ENCODE measurements around the gene ZNF425. TPM values are rescaled to one million over a fixed set of nuclear protein-coding genes. Genes with fewer than 3 reads are reported as not detected.

Gene ZNF425
- total and polyA plus RNA-seq, 4 donors = 0.25 to 0.98 (median 0.58) TPM

- H3K9me3 ChIP-seq (ENCODE audit: control insufficient read depth in 4 of 4, low read length in 3 of 4) = no peaks in the 10 kb centered on the region
- peaks cover 1 to 36% (median 20%) of the 10 kb centered on the region in 4 donors for H3K36me3 ChIP-seq (ENCODE audit: control insufficient read depth in 4 of 4, insufficient read depth in 3 of 4, low read depth in 1 of 4, low read length in 3 of 4)
- no peaks in the 10 kb centered on the region for H3K27me3 ChIP-seq (ENCODE audit: control insufficient read depth in 4 of 4, insufficient read depth in 4 of 4, low read length in 3 of 4)
- no peak for DNase-seq (ENCODE audit: low spot score)
- no peak overlapping the region for H3K27ac ChIP-seq (ENCODE audit: low read depth in 1 of 2, low read length in 2 of 2)
- H3K4me3 ChIP-seq (ENCODE audit: low read depth in 1 of 3, low read length in 3 of 3) = no peak overlapping the region
- TF ChIP-seq NR2F2 (IDR thresholded peaks at IDR 0.05) = no peak
- TF ChIP-seq JUND (IDR thresholded peaks at IDR 0.05) = no peak
- no peak for TF ChIP-seq HNF4A (conservative IDR thresholded peaks at IDR 0.05)
- no peaks in the 10 kb centered on the region for H3K4me1 ChIP-seq (ENCODE audit: control insufficient read depth in 4 of 4, insufficient read depth in 4 of 4, low read length in 3 of 4)
- WGBS = 86% methylated on average over 3 of the region's 3 CpGs
- H3K9ac ChIP-seq (ENCODE audit: low read depth in 1 of 2, low read length in 2 of 2) = no peak overlapping the region
Observed at GRCh38 chr7:149074116-149074885, 51.8 kb downstream of the ZNF425 start.

- peaks cover 1 to 38% (median 22%) of the 10 kb centered on the region in 4 donors for H3K36me3 ChIP-seq (ENCODE audit: control insufficient read depth in 4 of 4, insufficient read depth in 3 of 4, low read depth in 1 of 4, low read length in 3 of 4)
- no peak for DNase-seq (ENCODE audit: low spot score)
- H3K9me3 ChIP-seq (ENCODE audit: control insufficient read depth in 4 of 4, low read length in 3 of 4) = no peaks in the 10 kb centered on the region
- TF ChIP-seq SP1 (IDR thresholded peaks at IDR 0.05) (no peak), RAD21 (IDR thresholded peaks at IDR 0.05) (no peak), REST (IDR thresholded peaks at IDR 0.05) (no peak), RXRA (IDR thresholded peaks at IDR 0.05) (no peak), ATF3 (IDR thresholded peaks at IDR 0.05) (no peak), YY1 (IDR thresholded peaks at IDR 0.05) (no peak), FOXA2 (IDR thresholded peaks at IDR 0.05) (no peak), ZBTB33 (IDR thresholded peaks at IDR 0.05) (no peak), HNF4A (conservative IDR thresholded peaks at IDR 0.05) (no peak), TAF1 (conservative IDR thresholded peaks at IDR 0.05) (no peak), FOXA1 (IDR thresholded peaks at IDR 0.05) (no peak), NR2F2 (IDR thresholded peaks at IDR 0.05) (no peak), HNF4G (IDR thresholded peaks at IDR 0.05) (no peak)
- no peaks in the 10 kb centered on the region for H3K4me1 ChIP-seq (ENCODE audit: control insufficient read depth in 4 of 4, insufficient read depth in 4 of 4, low read length in 3 of 4)
- H3K27me3 ChIP-seq (ENCODE audit: control insufficient read depth in 4 of 4, insufficient read depth in 4 of 4, low read length in 3 of 4) = no peaks in the 10 kb centered on the region
- no peak overlapping the region for H3K27ac ChIP-seq (ENCODE audit: low read depth in 1 of 2, low read length in 2 of 2)
- H3K4me3 ChIP-seq (ENCODE audit: low read depth in 1 of 3, low read length in 3 of 3) = no peak overlapping the region
- 94% methylated on average over 4 of the region's 4 CpGs for WGBS
- H3K9ac ChIP-seq (ENCODE audit: low read depth in 1 of 2, low read length in 2 of 2) = no peak overlapping the region
Observed at GRCh38 chr7:149072438-149072775, 53.7 kb downstream of the ZNF425 start.
